ENCODE data around the gene HPX. TPM values are rescaled to one million over a fixed set of nuclear protein-coding genes. Genes with fewer than 3 reads are reported as not detected.

HPX gene
- total RNA-seq, 4 donors from 2014 or later: 0.33 to 0.67 TPM; not detected in 2

- intact Hi-C loops (cut with DNase I): no loop called here
- TF ChIP-seq CTCF (IDR thresholded peaks at IDR 0.05): no peak
- no peak for TF ChIP-seq POLR2A (IDR thresholded peaks at IDR 0.05)
- peaks cover 0 to 3% of the 10 kb centered on the region in 2 donors for H3K36me3 ChIP-seq
- H3K9me3 ChIP-seq: no peaks in the 10 kb centered on the region
- 96 to 100% methylated on average over 2 to 4 of the region's 7 CpGs for WGBS, 2 donors
- H3K27me3 ChIP-seq: no peaks in the 10 kb centered on the region
- H3K4me3 ChIP-seq (replicated peaks in 1 of 3): no peak overlapping the region
- no peak for DNase-seq
- H3K4me1 ChIP-seq: no peaks in the 10 kb centered on the region
- no peak overlapping the region for H3K27ac ChIP-seq
These were observed 39.3 kb downstream of the HPX start for GRCh38 chr11:6401464-6401863.

GRCh38 chr11:6400431-6401345 lies 40.1 kb downstream of the HPX start:
- Histone ChIP-seq H3K4me3 (replicated peaks in 1 of 3) (no peak overlapping the region), H3K4me1 (no peaks in the 10 kb centered on the region), H3K9me3 (no peaks in the 10 kb centered on the region), H3K36me3 (peaks cover 0 to 3% of the 10 kb centered on the region in 2 donors), H3K27me3 (no peaks in the 10 kb centered on the region), H3K27ac (no peak overlapping the region)
- 96 to 97% methylated on average over 15 of the region's 15 CpGs for WGBS, 2 donors
- DNase-seq: no peak
- intact Hi-C loops (cut with DNase I): no loop called here
- TF ChIP-seq POLR2A (IDR thresholded peaks at IDR 0.05): no peak

GRCh38 chr11:6397636-6398035 lies 43.2 kb downstream of the HPX start:
- Histone ChIP-seq H3K9me3 (no peaks in the 10 kb centered on the region), H3K4me1 (no peaks in the 10 kb centered on the region), H3K36me3 (peaks cover 0 to 3% of the 10 kb centered on the region in 2 donors), H3K4me3 (replicated peaks in 1 of 3) (no peak overlapping the region), H3K27me3 (no peaks in the 10 kb centered on the region), H3K27ac (no peak overlapping the region)
- WGBS, 2 donors: 68 to 70% methylated on average over 3 of the region's 3 CpGs
- no peak for TF ChIP-seq CTCF (IDR thresholded peaks at IDR 0.05)
- no peak for TF ChIP-seq POLR2A (IDR thresholded peaks at IDR 0.05)
- intact Hi-C loops (cut with DNase I): loop anchor here (10.0 kb wide), 1 partner anchor 97 kb away; the partner anchor contains the start of gene DNHD1
- DNase-seq: no peak

- Histone ChIP-seq H3K36me3 (peaks cover 0 to 3% of the 10 kb centered on the region in 2 donors), H3K27ac (no peak overlapping the region), H3K9me3 (no peaks in the 10 kb centered on the region), H3K4me1 (no peaks in the 10 kb centered on the region), H3K4me3 (replicated peaks in 1 of 3) (no peak overlapping the region), H3K27me3 (no peaks in the 10 kb centered on the region)
- WGBS, 2 donors: 57 to 80% methylated on average over 1 of the region's 1 CpG
- no peak for DNase-seq
- TF ChIP-seq CTCF (IDR thresholded peaks at IDR 0.05) (no peak), POLR2A (IDR thresholded peaks at IDR 0.05) (no peak)
- intact Hi-C loops (cut with DNase I): loop anchor here (10.0 kb wide), 1 partner anchor 98 kb away; the partner anchor contains the start of gene DNHD1
These were observed 43.6 kb downstream of the HPX start for GRCh38 chr11:6397156-6397555.

GRCh38 chr11:6395470-6396060 lies 45.2 kb downstream of the HPX start:
- Histone ChIP-seq H3K4me3 (replicated peaks in 1 of 3) (no peak overlapping the region), H3K9me3 (no peaks in the 10 kb centered on the region), H3K4me1 (peaks cover 8 to 12% of the 10 kb centered on the region in 2 donors), H3K36me3 (peaks cover 0 to 3% of the 10 kb centered on the region in 2 donors), H3K27ac (no peak overlapping the region), H3K27me3 (no peaks in the 10 kb centered on the region)
- DNase-seq: no peak
- 87 to 90% methylated on average over 10 to 11 of the region's 16 CpGs for WGBS, 2 donors
- TF ChIP-seq POLR2A (IDR thresholded peaks at IDR 0.05) (no peak), CTCF (IDR thresholded peaks at IDR 0.05) (no peak)
- intact Hi-C loops (cut with DNase I): loop anchor here (10.0 kb wide), 1 partner anchor 99 kb away; the partner anchor contains the start of gene DNHD1

Measured in thyroid gland (tissue), 4 donors.